GM21515 (cell line): Measurements from ENCODE around the gene IGF2BP3.

Experiments used
- ATAC-seq: cut with Tn5 transposase; IDR thresholded peaks from one replicate; pipeline ENCODE4 v1.9.1; 2021; ENCODE audit not compliant: unreplicated experiment

The IGF2BP3 gene

DNA sequence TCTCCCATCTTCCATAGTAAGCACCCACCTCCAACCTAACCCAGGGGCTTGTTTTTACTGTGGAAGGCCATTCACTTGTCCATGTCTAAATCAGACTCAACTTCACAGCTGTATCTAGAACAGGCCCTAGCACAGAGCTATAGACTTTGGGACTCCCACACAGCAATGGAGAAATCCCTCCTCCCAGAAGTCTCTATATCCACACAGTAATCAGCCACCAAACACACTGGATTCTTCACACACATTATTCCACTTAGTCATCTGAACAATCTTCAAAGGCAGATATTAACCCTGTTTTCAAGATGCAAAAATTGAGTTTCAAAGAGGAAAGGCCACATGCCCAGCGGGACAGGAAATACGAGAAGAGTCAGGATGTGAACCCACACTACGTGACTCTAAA is 89.3 kb downstream of the IGF2BP3 start:
- no peak for ATAC-seq

- no peak for ATAC-seq
These were observed 89.7 kb downstream of the IGF2BP3 start for GRCh38 chr7:23380556-23380955.

GRCh38 chr7:23378996-23379395 is 91.3 kb downstream of the IGF2BP3 start:
- no peak for ATAC-seq

DNA sequence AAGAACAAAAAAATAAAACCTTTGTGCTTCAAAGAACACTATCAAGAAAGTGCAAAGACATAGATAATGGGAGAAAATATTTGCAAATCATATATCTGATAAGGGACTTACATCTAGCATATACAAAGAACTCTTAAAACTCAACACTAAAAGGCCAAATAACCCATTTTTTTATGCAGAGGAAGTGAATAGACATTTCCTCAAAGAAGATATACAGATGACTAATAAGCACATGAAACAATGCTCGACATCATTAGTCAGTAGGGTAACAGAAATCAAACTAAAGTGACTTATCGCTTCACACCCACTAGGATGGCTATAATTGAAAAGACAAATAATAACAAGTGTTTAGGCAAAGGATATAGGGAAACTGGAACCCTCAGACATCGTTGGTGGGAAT is 93.2 kb downstream of the IGF2BP3 start:
- no peak for ATAC-seq

GRCh38 chr7:23373151-23374004 is 96.9 kb downstream of the IGF2BP3 start:
- peak; percentile 60 for ATAC-seq

DNA sequence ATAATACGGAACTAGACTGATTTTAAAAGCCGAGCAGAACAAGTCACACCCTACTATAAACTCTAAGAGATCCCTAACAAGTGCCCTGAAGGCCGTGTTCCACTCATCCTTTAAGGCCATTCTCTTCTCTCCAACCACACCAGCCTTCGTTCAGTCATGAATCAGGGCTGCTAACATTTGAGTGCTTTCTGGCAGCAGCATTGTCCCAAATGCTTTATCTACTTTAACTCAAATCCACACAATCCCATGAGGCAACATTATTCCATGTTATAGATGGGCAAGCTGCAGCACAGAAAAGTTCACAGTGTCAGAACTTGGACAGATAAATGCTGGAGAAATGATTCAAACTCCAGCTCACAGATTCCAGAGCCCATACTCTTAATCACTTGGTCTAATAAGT is 97.7 kb downstream of the IGF2BP3 start:
- ATAC-seq = no peak

- no peak for ATAC-seq
These were observed 98.6 kb downstream of the IGF2BP3 start for GRCh38 chr7:23371654-23372053.

DNA sequence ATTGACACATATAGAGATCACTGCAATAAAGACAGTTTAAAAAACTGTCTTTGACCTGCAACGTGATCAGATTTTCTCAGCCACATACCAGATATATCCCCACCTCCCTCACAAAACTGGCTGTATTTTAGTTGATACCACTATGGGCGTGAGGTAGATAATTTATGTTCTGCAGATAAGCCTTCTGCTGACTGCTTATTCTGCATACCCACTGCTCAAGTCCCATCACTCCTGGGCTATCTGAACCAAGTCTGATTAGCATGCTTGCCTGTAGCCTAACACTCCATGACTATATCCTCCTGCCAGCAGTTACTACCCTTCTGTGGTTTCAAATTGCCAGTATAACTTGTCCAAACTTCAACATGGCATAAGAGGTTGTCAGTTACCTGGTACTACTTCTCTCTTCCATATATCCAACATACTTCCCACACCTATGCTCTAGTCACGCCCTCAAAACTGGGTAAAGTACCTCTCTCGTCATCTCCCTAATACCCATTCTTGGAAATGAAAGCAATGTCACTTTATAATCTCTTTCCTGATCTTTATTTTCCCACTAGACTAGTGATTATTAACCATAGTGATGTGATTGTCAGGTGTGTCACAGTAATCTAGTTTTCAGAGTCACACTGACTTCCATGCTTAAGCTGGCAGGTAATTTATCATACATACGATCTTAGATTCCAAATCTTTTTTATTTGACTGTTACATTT is 100.4 kb downstream of the IGF2BP3 start:
- ATAC-seq = no peak

- no peak for ATAC-seq
These were observed 101.2 kb downstream of the IGF2BP3 start for GRCh38 chr7:23369100-23369499.

DNA sequence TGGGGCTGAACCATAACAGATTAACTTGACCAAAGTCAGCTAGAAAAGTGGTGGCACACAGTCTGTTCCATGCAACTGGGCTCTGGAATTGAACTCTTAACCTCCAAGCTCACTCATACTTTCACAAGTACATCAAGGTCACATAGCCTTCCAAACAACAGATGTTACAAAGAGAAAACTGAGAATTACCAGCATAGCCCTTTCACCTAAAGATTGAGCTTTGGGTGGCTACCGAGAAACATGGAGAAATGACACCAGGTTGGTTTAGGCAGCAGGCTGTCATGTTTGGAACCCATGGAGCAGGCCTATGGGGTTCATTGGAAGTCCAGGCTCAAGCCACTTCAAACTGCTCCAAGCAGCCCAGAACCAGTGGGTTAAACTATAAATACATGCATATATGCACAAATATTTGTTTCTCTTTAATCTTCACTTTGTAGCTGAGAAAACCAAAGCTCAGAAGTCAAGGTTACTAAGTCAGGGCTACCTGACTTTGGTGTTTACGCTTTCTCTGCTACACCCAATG is 112.1 kb downstream of the IGF2BP3 start:
- no peak for ATAC-seq

GRCh38 chr7:23357190-23358093 is 112.8 kb downstream of the IGF2BP3 start:
- ATAC-seq = peak; percentile 56

- no peak for ATAC-seq
These were observed 113.6 kb downstream of the IGF2BP3 start for GRCh38 chr7:23356726-23357125.

GRCh38 chr7:23356168-23356567 is 114.1 kb downstream of the IGF2BP3 start:
- ATAC-seq = no peak

DNA sequence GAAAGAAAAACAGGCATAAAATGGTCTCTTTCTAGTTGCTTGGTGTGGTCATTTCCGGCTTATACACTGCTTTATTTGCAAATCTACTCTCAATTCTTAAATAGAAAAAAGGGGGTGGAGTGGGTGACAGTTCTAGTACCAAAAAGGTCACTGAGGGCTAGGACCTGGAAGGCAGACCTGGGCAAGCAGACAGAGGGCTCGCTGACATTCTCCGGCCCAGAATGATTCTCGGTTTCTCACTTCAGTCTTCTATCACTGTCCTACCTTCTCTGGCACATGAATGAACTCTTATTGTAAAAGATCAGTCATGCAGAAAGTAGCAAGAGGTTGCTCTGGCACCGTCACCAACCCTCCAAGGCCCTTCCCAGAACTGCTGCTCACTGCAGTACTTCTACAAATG is 117.1 kb downstream of the IGF2BP3 start:
- no peak for ATAC-seq

- ATAC-seq = no peak
These were observed 119.8 kb downstream of the IGF2BP3 start for GRCh38 chr7:23350466-23350865.

GRCh38 chr7:23349484-23350157 is 120.7 kb downstream of the IGF2BP3 start:
- no peak for ATAC-seq

- ATAC-seq = no peak
These were observed 122.6 kb downstream of the IGF2BP3 start for GRCh38 chr7:23347682-23348180.

DNA sequence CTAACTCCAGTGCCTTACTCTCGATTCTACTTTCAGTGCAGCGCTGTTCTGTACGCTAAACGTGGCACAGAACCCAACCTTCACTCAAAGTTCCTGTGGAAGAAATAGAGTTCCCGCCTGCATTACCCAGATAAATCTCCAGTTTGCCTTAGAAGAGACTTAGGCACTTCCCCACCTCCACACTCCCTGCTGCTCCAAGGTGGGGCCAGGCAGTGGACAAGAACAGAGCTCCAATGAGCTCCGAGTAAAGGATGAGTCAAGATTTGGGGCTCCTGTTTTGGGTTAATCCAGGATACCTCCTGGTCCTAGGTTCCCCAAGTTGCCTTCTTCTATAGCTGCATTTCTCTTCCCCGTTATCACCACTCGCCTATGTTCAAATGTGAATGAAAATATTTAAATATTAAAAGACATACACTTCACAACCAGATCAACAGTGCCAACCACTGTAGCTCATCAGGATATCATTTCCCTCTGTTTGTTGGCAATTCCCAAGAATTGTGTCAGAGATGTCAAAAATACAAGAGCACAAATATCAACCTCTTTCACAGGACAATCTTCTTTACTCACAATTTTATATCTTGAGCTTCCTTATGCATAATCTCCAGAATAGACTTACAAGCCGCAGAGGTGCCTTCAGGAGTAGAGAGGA is 123.1 kb downstream of the IGF2BP3 start:
- ATAC-seq = no peak

- ATAC-seq = no peak
These were observed 124.0 kb downstream of the IGF2BP3 start for GRCh38 chr7:23346316-23346715.

- ATAC-seq = no peak
These were observed 124.7 kb downstream of the IGF2BP3 start for GRCh38 chr7:23345601-23346000.
